ENCODE measurements around the gene PPP1R9B.
A peak's percentile ranks its signal among the peaks of the same experiment; 100 is the strongest.

PPP1R9B gene

DNA sequence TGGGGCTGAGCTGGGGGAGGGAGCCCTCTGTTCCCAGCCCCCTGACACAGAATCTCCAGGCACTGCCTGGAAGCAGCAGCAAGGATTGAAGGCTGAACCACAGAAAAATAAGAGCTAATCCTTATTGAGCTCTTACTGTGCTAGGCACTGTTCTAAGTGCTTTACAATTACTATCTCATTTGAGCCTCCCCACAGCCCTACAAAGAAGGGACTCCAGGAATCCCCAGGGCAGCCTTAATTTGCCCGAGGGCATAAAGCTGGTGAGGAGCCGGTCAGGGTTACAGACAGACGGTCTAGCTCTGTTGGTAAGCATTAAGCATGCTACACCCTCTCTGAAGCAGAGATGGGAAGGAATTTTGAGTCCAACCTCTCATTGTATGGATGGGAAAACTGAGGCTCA is 27.5 kb downstream of the PPP1R9B start:
- no peak for DNase-seq

GRCh38 chr17:50120475-50121253 is 29.8 kb downstream of the PPP1R9B start:
- DNase-seq = no peak

DNA sequence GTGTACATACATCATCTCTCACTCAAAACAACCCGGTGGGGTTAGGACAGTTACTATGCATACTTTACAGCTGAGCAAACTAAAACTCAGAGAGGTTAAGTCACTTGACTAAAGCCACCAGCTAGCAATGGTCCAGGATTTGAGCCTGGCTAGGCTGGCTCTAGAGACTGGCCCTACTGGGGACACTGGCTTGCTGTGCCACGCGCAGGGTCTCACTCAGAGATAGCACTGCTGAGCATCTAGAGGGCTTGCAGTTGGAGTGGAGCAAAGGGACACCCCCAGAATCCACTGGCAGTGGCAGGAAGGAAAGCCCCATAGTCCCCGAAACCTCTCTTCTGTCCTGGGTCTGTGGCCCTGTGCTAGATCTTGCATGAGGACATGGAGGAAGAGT is 31.7 kb downstream of the PPP1R9B start:
- DNase-seq = no peak

DNA sequence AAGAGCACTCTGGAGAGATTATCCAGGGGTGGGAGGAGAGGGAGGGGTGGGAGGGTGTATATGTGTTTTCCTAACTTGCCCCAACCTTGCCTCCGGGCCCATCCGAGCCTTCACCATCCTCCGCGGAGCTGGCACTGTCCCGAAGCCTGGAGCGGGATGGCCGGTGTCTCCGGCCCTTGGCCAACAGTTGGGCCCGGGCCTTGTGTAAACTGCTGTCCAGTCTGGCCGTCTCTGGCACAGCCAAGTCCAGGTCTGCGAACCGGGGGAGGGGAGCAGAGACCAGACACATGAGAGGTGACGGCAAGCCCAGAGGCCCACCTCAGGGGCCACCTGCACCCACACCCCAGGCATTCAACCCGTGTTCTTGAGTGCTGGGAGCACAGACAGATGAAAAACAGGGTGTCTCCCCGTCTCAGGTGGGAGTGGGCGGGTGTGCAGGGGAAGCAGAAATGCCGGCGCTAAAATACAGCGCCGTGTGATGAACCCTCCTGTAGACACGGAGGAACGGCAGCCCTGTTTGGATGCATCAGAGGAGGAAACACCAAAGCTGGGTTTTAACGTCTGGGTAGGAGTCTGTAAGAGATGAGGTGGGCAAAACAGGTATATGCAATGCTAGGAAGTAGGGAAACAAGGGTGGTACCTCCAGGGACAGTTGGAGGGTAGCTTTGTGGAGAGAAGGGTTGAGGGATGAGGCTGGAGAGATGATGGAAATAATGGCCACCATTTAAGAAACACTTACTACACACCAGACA is 32.2 kb downstream of the PPP1R9B start:
- DNase-seq = no peak

- no peak for DNase-seq
Measured at GRCh38 chr17:50117202-50118051, 33.0 kb downstream of the PPP1R9B start.

- no peak for DNase-seq
Measured at GRCh38 chr17:50115756-50116155, 34.7 kb downstream of the PPP1R9B start.

DNA sequence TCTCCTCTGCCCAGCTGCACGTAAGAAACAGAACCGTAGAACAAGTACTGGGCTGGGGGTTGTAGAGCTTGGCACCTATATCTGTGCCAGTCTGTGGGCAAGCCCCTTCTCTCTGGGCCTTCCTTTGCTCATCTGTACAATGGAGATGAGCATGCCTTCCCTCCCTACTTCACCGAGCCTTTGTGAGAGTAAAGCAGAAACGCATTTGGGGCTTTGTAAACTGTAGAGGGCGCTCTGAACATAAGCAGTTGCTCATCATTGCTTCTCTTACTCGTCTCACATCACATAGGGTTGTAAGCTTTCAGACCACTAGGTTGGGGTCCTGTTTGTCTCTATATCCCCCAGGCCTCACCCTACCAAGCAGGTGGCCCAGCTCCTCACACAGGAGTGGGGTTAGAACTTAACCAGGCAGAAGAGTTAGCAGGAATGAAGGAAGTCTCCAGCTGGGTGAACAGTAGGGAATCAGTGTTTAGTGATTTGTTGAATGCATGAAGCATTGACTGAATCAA is 35.6 kb downstream of the PPP1R9B start:
- peak; percentile 25 for DNase-seq

DNA sequence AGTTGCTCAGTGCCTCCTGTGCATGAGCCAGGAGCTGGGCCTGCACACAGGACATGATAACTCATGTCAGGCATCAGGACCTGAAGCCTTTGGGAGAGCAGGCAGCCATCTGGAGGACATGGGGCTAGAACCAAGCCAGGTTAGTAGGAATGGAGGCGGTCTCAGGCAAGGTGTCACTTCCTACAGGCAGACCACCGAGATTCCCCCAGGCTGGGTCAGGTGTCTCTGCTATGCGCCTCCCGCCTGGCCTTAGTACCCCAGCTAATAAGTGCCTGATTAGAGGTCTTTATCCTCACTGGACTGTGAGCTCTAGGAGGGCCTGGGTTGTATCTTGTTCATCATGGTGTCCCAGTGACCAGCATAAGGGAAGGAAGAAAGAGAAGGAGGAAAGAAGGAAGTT is 36.1 kb downstream of the PPP1R9B start:
- no peak for DNase-seq

DNA sequence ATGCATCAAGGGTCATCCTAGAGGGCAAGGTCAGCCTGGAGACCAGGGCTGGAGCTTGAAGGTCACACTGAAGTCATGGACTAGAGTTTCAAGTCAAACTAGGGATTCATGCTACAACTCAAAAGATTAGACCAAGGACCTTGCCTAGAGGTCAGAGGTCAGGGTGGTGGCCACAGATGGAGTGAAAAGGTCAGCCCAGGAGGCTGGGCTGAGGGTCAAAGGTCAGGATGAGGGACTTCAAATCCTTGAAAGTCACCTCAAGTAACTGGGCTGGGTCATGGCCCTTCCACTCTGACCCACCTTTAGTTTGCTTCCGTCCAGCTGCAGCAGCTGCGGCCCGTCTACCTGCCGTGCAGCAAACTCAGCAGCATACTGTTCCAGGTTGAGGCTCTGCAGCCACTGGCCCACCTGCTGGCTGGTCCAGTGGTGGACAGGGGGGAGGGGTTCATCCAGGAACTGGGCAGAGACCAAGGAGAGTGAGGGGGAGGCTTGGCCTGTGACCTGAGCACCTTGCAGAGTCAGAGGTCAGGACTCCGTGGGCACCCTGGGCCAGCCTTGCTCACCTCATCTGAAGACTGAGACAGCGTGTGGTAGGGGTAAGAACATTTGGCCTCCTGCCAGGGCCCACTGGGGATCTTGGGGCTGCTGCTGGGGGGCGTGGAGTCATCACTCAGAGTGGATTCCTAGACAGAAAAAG is 36.7 kb downstream of the PPP1R9B start:
- DNase-seq = no peak

GRCh38 chr17:50112694-50113093 is 37.8 kb downstream of the PPP1R9B start:
- no peak for DNase-seq

GRCh38 chr17:50111673-50112655 is 38.5 kb downstream of the PPP1R9B start:
- DNase-seq = no peak

- DNase-seq = no peak
Measured at GRCh38 chr17:50110591-50111349, 39.7 kb downstream of the PPP1R9B start.

DNA sequence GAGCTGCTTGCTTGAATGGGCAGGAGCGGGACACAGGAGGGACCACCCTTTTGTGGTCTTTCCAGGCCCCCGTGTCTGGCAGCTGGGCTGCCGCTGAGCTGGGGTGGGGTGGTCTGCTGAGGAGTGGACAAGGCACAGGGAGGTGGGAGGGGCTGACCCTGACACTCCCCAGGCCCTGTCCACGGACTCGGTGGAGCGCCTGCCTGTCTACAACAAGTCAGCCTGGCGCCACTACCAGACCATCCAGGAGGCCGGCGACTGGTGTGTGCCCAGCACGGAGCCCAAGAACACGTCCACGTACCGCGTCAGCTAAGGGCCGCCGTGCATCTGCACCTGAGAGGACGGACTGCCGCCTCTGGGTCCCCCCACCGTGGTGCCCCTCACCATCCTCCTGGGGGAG is 40.7 kb downstream of the PPP1R9B start:
- DNase-seq = no peak

DNA sequence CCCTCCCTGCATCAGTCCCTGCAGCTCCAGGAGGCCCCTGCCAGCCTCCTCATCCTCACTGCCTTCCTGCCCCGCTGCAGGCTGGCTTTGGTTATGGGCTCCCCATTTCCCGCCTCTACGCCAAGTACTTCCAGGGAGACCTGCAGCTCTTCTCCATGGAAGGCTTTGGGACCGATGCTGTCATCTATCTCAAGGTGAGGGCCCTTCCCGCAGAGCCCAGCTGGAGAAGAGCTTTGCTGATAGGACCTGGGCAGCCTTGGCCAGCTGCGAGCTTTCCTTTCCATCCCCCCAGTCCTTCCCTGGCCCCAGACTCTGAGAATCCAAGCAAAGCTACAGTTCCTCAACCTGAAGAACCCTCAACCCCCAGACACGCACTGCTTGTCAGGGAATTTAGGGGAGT is 41.3 kb downstream of the PPP1R9B start:
- DNase-seq = no peak

- no peak for DNase-seq
Measured at GRCh38 chr17:50108556-50108955, 41.9 kb downstream of the PPP1R9B start.

GRCh38 chr17:50107790-50108414 is 42.6 kb downstream of the PPP1R9B start:
- DNase-seq = no peak

DNA sequence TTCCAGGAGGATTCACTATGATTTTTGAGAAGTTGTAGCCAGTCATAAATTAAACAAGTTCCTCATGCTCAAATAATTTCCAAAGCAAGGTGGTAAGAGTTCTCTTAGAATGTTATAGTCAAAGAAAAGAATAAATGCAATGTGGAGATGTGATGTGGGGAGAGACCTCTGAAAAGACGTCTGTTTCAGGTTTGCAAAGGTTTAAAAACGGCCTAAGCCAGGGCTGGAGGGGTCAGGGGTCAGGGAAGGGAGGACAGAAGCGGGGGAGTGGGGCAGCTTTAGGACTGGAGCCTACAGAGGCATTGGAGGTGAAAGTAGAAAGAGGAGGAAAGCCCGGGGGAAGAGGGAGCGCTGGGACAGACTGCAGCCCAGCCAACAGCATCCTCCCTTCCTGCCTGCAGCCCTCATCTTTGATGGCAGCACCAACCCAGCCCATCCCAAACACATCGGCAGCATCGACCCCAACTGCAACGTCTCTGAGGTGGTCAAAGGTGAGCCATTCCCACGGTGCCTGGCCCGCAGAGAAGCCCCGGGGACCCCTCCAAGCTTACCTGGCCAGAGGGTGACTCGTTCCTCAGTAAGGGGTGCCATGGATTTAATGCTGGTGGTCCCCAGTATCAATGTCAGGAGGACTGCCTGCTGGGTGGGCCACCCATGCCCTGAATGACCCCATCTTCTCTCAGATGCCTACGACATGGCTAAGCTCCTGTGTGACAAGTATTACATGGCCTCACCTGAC is 43.9 kb downstream of the PPP1R9B start:
- DNase-seq = no peak

- DNase-seq = no peak
Measured at GRCh38 chr17:50105811-50106210, 44.7 kb downstream of the PPP1R9B start.

DNA sequence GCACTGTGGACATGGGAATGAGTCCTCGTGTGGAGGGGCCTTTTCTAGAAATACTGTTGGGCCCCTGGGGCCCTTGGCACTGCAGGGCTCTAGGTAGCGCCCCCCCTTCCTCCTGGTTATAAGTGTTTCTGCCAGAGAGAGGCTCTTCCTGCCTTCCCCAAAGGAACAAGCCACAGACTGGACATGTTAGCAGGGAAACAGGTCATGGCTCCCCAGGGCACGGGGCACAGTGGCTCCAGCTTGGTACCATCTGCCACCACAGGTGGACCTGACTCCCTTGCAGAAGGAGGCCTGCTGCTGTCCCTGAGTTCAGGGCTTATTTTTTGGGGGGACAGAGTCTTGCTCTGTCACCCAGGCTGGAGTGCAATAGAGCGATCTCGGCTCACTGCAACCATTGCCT is 46.5 kb downstream of the PPP1R9B start:
- no peak for DNase-seq
